ENCODE measurements around the gene FAHD1.

- TF ChIP-seq POLR2A (IDR thresholded peaks at IDR 0.05; ENCODE audit: low read length) (no peak), GATA1 (IDR thresholded peaks at IDR 0.05; ENCODE audit: low read depth, low read length) (no peak)
Measured at GRCh38 chr16:1812732-1813163, 14.3 kb upstream of the FAHD1 start.
